ENCODE results near the gene LIPC. TPM values are rescaled to one million over a fixed set of nuclear protein-coding genes. Genes with fewer than 3 reads are reported as not detected.

LIPC gene
- total and polyA plus RNA-seq, 2 donors (not counting 3 experiments of a cell fraction or from before 2014, with no cell fraction given) = not detected

DNA sequence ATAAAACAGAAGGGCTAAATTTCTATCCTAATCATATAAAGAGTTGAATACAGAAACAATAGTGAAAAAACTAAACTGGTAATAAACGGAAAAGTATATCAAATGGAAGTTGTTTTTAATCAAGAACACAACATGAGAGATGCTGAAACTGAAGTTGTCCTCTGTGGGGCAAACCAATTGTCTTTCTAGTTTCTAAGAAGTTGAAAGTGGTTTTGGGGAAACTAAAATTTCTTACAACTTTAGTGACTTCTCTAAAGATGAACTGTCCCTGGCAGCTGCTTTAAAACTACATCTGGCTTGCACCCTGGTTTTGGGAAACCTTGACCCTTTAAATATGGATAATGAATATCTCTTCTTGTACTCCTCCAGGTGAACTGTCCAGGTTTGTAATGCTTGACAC lies 162.1 kb downstream of the LIPC start:
- Histone ChIP-seq H3K9ac (replicated peaks; ENCODE audit: extremely low read depth, insufficient read depth, low read length) (no peak overlapping the region), H3K9me3 (replicated peaks; ENCODE audit: control insufficient read depth, insufficient read depth, low read length) (no peaks in the 10 kb centered on the region), H3K79me2 (ENCODE audit: control insufficient read depth, insufficient read depth, low read length) (no peaks in the 10 kb centered on the region), H4K20me1 (replicated peaks; ENCODE audit: control insufficient read depth, extremely low read depth, insufficient read depth, low read length) (no peaks in the 10 kb centered on the region), H3K36me3 (ENCODE audit: control insufficient read depth in 2 of 2, extremely low read depth in 1 of 2, insufficient read depth in 2 of 2, low read length in 2 of 2) (peaks cover 0 to 2% of the 10 kb centered on the region in 2 experiments), H3K27me3 (ENCODE audit: control insufficient read depth in 2 of 2, insufficient read depth in 2 of 2, low read length in 2 of 2) (no peaks in the 10 kb centered on the region), H3K4me3 (replicated peaks in 1 of 3; ENCODE audit: insufficient read depth in 1 of 3, low read depth in 1 of 3, low read length in 3 of 3) (no peak overlapping the region), H3K27ac (ENCODE audit: insufficient read depth, low read depth, low read length) (no peak overlapping the region), H3K9me1 (replicated peaks; ENCODE audit: control insufficient read depth, extremely low read depth, insufficient read depth, low read length) (no peaks in the 10 kb centered on the region), H3K4me1 (ENCODE audit: control insufficient read depth, extremely low read depth, insufficient read depth, low read length) (no peaks in the 10 kb centered on the region), H3K4me2 (ENCODE audit: insufficient read depth, low read length) (no peak overlapping the region), H2AFZ (ENCODE audit: low read depth, low read length) (no peak overlapping the region)
- FAIRE-seq (no peak), DNase-seq (ENCODE audit: low read depth, low spot score) (no peak)
- ChIA-PET CTCF (no interaction called here), POLR2A (no interaction called here)
- BruUV-seq (replicated peaks) = no TSS peak
- dilution Hi-C loops (cut with MboI; ENCODE audit: extremely low pct_ligation_motif_present, low sequenced_read_pairs) = no loop called here
- intact Hi-C loops (cut with micrococcal nuclease) = no loop called here
- no peak for TF ChIP-seq MYC (IDR thresholded peaks at IDR 0.05; ENCODE audit: low read depth, low read length)
- TF ChIP-seq EZH2 (IDR thresholded peaks at IDR 0.05; ENCODE audit: borderline replicate concordance, low read depth, low read length, severe bottlenecking) = no peak
- no peak for TF ChIP-seq POLR2A (IDR thresholded peaks at IDR 0.05; ENCODE audit: low read depth, low read length)
- TF ChIP-seq JUN (IDR thresholded peaks at IDR 0.05; ENCODE audit: borderline replicate concordance, insufficient read depth, insufficient read length, low read depth) = no peak
- no peak for TF ChIP-seq FOS (IDR thresholded peaks at IDR 0.05; ENCODE audit: borderline replicate concordance, insufficient read depth, low read length)
- TF ChIP-seq, protein P1, sequence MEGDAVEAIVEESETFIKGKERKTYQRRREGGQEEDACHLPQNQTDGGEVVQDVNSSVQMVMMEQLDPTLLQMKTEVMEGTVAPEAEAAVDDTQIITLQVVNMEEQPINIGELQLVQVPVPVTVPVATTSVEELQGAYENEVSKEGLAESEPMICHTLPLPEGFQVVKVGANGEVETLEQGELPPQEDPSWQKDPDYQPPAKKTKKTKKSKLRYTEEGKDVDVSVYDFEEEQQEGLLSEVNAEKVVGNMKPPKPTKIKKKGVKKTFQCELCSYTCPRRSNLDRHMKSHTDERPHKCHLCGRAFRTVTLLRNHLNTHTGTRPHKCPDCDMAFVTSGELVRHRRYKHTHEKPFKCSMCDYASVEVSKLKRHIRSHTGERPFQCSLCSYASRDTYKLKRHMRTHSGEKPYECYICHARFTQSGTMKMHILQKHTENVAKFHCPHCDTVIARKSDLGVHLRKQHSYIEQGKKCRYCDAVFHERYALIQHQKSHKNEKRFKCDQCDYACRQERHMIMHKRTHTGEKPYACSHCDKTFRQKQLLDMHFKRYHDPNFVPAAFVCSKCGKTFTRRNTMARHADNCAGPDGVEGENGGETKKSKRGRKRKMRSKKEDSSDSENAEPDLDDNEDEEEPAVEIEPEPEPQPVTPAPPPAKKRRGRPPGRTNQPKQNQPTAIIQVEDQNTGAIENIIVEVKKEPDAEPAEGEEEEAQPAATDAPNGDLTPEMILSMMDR (IDR thresholded peaks at IDR 0.05; ENCODE audit: extremely low read depth in 1 of 2, insufficient read depth in 1 of 2, low read depth in 1 of 2, low read length in 2 of 2) = no peak
- TF ChIP-seq, protein P2, sequence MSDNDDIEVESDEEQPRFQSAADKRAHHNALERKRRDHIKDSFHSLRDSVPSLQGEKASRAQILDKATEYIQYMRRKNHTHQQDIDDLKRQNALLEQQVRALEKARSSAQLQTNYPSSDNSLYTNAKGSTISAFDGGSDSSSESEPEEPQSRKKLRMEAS (IDR thresholded peaks at IDR 0.05; ENCODE audit: insufficient read depth, insufficient read length) = no peak
- no peak for TF ChIP-seq GATA2 (IDR thresholded peaks at IDR 0.05; ENCODE audit: insufficient read depth, insufficient read length, low read depth, low read length)
- no peak for TF ChIP-seq POLR2AphosphoS5 (IDR thresholded peaks at IDR 0.05; ENCODE audit: insufficient read depth, low read depth, low read length)

Data from endothelial cell of umbilical vein (primary cell).